HepG2 (cell line): ENCODE data around the gene CHD9. TPM values are rescaled to one million over a fixed set of nuclear protein-coding genes. Genes with fewer than 3 reads are reported as not detected.
A peak's percentile ranks its signal among the peaks of the same experiment; 100 is the strongest.

Source experiments
- ATAC-seq: fragments of 200-7000 bp; cut with Tn5 transposase; 3 replicates; pipeline ENCODE4 v1.9.1; 2020; ENCODE audit warnings: mild to moderate bottlenecking, moderate library complexity
- BruUV-seq: library from RNA; stranded (reverse); fragments of 400-500 nt; replicated peaks from 2 replicates; lab custom pipeline; 2021; lab: Mats Ljungman, UMichigan
- CTCF ChIA-PET: fragments of 300-600 bp; formaldehyde crosslinking; extraction: SDS; loops from one replicate; lab custom pipeline; 2021; ENCODE audit warnings: low total read pairs, inconsistent platforms, low intra/inter-chr PET ratio; lab: Yijun Ruan, JAX
- POLR2A ChIA-PET: fragments of 350-600 bp; sonication (Branson Sonifier 250); formaldehyde crosslinking; loops from one replicate; lab custom pipeline; 2020; ENCODE audit warnings: antibody characterized with exemption, inconsistent platforms; lab: Yijun Ruan, JAX
- DNase-seq: peaks from one replicate; pipeline ENCODE4 v3.0.0-alpha.2; 2015; ENCODE audit warnings: low spot score
- FAIRE-seq: peaks from 3 replicates; lab custom pipeline; 2011; peaks lifted over from hg19 to GRCh38; lab: Jason Lieb, UNC
- H2AFZ ChIP-seq: one replicate; pipeline ENCODE4 v1.6.1; 2011; ENCODE audit warnings: low read length, inconsistent platforms
- H3K27ac ChIP-seq: fragments of 300-600 bp; 3 replicates; pipeline ENCODE4 v1.8.0; 2011; ENCODE audit warnings: mixed run types, mild to moderate bottlenecking, mixed read lengths, low read length, inconsistent platforms; ENCODE audit not compliant: insufficient read depth; ENCODE audit errors: extremely low read length
- H3K27me3 ChIP-seq, 2 experiments: fragments of 200-600 bp in 1 of 2; 2 replicates in 1 of 2; 3 replicates in 1 of 2; pipeline versions ENCODE4 v1.6.0 to v1.8.0; 2011; ENCODE audit warnings: low read length in 2 of 2, mild to moderate bottlenecking in 2 of 2, moderate library complexity in 2 of 2, inconsistent platforms in 1 of 2; ENCODE audit not compliant: insufficient read depth in 2 of 2, control insufficient read depth in 1 of 2
- H3K36me3 ChIP-seq, 2 experiments: fragments of 200-600 bp in 1 of 2; replicated peaks in 1 of 2; 2 replicates in 1 of 2; 3 replicates in 1 of 2; pipeline versions ENCODE4 v1.5.1 to v1.8.0; 2011; ENCODE audit warnings: low read length in 2 of 2, inconsistent platforms in 1 of 2; ENCODE audit not compliant: insufficient read depth in 2 of 2, control insufficient read depth in 1 of 2
- H3K4me1 ChIP-seq: 2 replicates; pipeline ENCODE4 v1.5.1; 2012; ENCODE audit warnings: low read length, inconsistent platforms; ENCODE audit not compliant: insufficient read depth
- H3K4me2 ChIP-seq: 2 replicates; pipeline ENCODE4 v1.6.0; 2011; ENCODE audit warnings: low read depth, low read length, inconsistent platforms
- H3K4me3 ChIP-seq, 3 experiments: fragments of 200-600 bp in 1 of 3; sonication (generic), shearing (Covaris generic) in 1 of 3; replicated peaks in 1 of 3; 2 replicates each; pipeline ENCODE4 v1.5.1; 2011 to 2016; ENCODE audit warnings: low read length in 3 of 3, inconsistent platforms in 2 of 3, low read depth in 2 of 3, mild to moderate bottlenecking in 2 of 3, control low read depth in 1 of 3, mixed read lengths in 1 of 3; ENCODE audit not compliant: insufficient read depth in 1 of 3
- H3K79me2 ChIP-seq: one replicate; pipeline ENCODE4 v1.6.1; 2011; ENCODE audit warnings: low read length, inconsistent platforms; ENCODE audit not compliant: insufficient read depth
- H3K9ac ChIP-seq: 2 replicates; pipeline ENCODE4 v1.6.0; 2011; ENCODE audit warnings: mild to moderate bottlenecking, low read depth, low read length, inconsistent platforms; ENCODE audit not compliant: insufficient read depth
- H3K9me3 ChIP-seq: 2 replicates; pipeline ENCODE4 v1.5.1; 2012; ENCODE audit warnings: mild to moderate bottlenecking, low read length
- H4K20me1 ChIP-seq: 2 replicates; pipeline ENCODE4 v1.6.0; 2011; ENCODE audit warnings: inconsistent platforms, mild to moderate bottlenecking, low read length, moderate library complexity; ENCODE audit not compliant: insufficient read depth
- CEBPB ChIP-seq: IDR thresholded peaks from 2 replicates; pipeline ENCODE4 v1.6.1; 2011; ENCODE audit warnings: low read depth, low read length, improper control_type of control experiment, borderline replicate concordance
- FOXP4 ChIP-seq: sonication (generic); formaldehyde crosslinking; IDR thresholded peaks from 2 replicates; pipeline ENCODE4 v1.4.0; 2020; ENCODE audit warnings: missing genetic modification reagents
- GABPB1 ChIP-seq: IDR thresholded peaks from 2 replicates; pipeline ENCODE4 v1.6.1; 2016; ENCODE audit warnings: mild to moderate bottlenecking, missing genetic modification reagents, moderate library complexity, missing compliant biosample characterization
- MAFG ChIP-seq: sonication (generic); formaldehyde crosslinking; IDR thresholded peaks from 2 replicates; pipeline ENCODE4 v1.5.1; 2020; ENCODE audit warnings: mild to moderate bottlenecking, missing genetic modification reagents
- NR2F6 ChIP-seq, 2 experiments: IDR thresholded peaks; 2 replicates each; pipeline ENCODE4 v1.6.1; 2016; ENCODE audit warnings: antibody characterized with exemption in 1 of 2, mild to moderate bottlenecking in 1 of 2
- ZBTB43 ChIP-seq: sonication (generic); formaldehyde crosslinking; conservative IDR thresholded peaks from 2 replicates; pipeline ENCODE4 v1.4.0; 2020; ENCODE audit warnings: missing genetic modification reagents
- ZMAT5 ChIP-seq: sonication (generic); formaldehyde crosslinking; IDR thresholded peaks from 2 replicates; pipeline ENCODE4 v1.5.0; 2020; ENCODE audit warnings: mild to moderate bottlenecking, low read depth, missing genetic modification reagents, borderline replicate concordance
- ZNF121 ChIP-seq: sonication (generic); formaldehyde crosslinking; IDR thresholded peaks from 2 replicates; pipeline ENCODE4 v1.5.0; 2020; ENCODE audit warnings: mild to moderate bottlenecking, missing genetic modification reagents
- ZNF460 ChIP-seq: sonication (generic); formaldehyde crosslinking; IDR thresholded peaks from 2 replicates; pipeline ENCODE4 v1.5.1; 2020; ENCODE audit warnings: missing genetic modification reagents, mild to moderate bottlenecking, borderline replicate concordance
- ZNF737 ChIP-seq: sonication (generic); formaldehyde crosslinking; IDR thresholded peaks from 2 replicates; pipeline ENCODE4 v1.5.0; 2020; ENCODE audit warnings: missing genetic modification reagents, mild to moderate bottlenecking, borderline replicate concordance
- WGBS: methylation state at CpG from one replicate; pipeline ENCODE4 v1.1.6; 2017; ENCODE audit warnings: low lambda C conversion rate; 5-methylcytosine and 5-hydroxymethylcytosine counted together
- in situ Hi-C: cut with HindIII; loops from 2 replicates; pipeline ENCODE4 v1.10.0; 2017; ENCODE audit warnings: low pct_unique_long_range_greater_than_20kb; ENCODE audit not compliant: extremely low pct_ligation_motif_present
- intact Hi-C: fragments of 100-400 bp; cut with micrococcal nuclease; formaldehyde crosslinking; loops from one replicate; pipeline ENCODE4 v1.10.0; 2022; ENCODE audit not compliant: unreplicated experiment
- polyA plus RNA-seq, 8 experiments: library from polyadenylated mRNA; depleted of rRNA in 3 of 8; stranded (reverse) in 7 of 8; unstranded in 1 of 8; fragments of >200 nt; fragmentation: Illumina TruSeq in 4 of 8; extraction: Trizol in 4 of 8; gene quantifications; 2 replicates each; pipeline versions ENCODE4 v1.2.1 to v1.2.3, GENCODE V29; 2011 to 2016; ENCODE audit warnings: low read depth in 4 of 8, missing spikeins in 1 of 8, mixed read lengths in 1 of 8; ENCODE audit not compliant: insufficient read depth in 1 of 8
- total RNA-seq, 5 experiments: library from RNA; depleted of rRNA; stranded (reverse); fragments of >200 nt; fragmentation: Illumina TruSeq; extraction: Trizol; gene quantifications; 2 replicates each; pipeline ENCODE4 v1.2.3, GENCODE V29; 2016; ENCODE audit warnings: low read depth in 1 of 5

CHD9 gene
- total and polyA plus RNA-seq, 2 of the 13 experiments (the other 11 are each of a cell fraction or from before 2014, with no cell fraction given) = 23.4 to 27.7 TPM

- ATAC-seq (no peak), DNase-seq (no peak), FAIRE-seq (no peak)
- CTCF ChIA-PET = no interaction called here
- peak; percentile 82 for TF ChIP-seq CEBPB
- no peak for TF ChIP-seq GABPB1 (CRISPR knock-in tag)
- TF ChIP-seq FOXP4 (CRISPR knock-in tag) = no peak
- WGBS = 92% methylated on average over 3 of the region's 3 CpGs
- no peak overlapping the region for H3K4me3 ChIP-seq
- POLR2A ChIA-PET = no interaction called here
- H3K79me2 ChIP-seq = no peaks in the 10 kb centered on the region
- intact Hi-C loops (no loop called here), in situ Hi-C loops (no loop called here)
- H3K9me3 ChIP-seq = peaks cover 4% of the 10 kb centered on the region; the same call in 1 of the 2 replicates
- H3K4me1 ChIP-seq = no peaks in the 10 kb centered on the region
- no peaks in the 10 kb centered on the region for H4K20me1 ChIP-seq
- BruUV-seq = no TSS peak
- H3K36me3 ChIP-seq = peaks cover 4 to 14% of the 10 kb centered on the region in 2 experiments
- H3K4me2 ChIP-seq = no peak overlapping the region
- H3K27ac ChIP-seq = no peak overlapping the region
- H3K9ac ChIP-seq = no peak overlapping the region
- H2AFZ ChIP-seq = no peak overlapping the region
- no peaks in the 10 kb centered on the region for H3K27me3 ChIP-seq
These were observed 204.0 kb downstream of the CHD9 start for GRCh38 chr16:53258809-53259208.

- H3K36me3 ChIP-seq = peaks cover 6 to 17% of the 10 kb centered on the region in 2 experiments
- in situ Hi-C loops = no loop called here
- H3K27ac ChIP-seq = no peak overlapping the region
- no peak for FAIRE-seq
- peaks cover 4% of the 10 kb centered on the region; the same call in 1 of the 2 replicates for H3K9me3 ChIP-seq
- TF ChIP-seq NR2F6 (IDR thresholded peaks at IDR 0.05) = peak; percentile 23; the same call in 1 of the 2 replicates
- no peak for TF ChIP-seq NR2F6 (CRISPR knock-in tag; IDR thresholded peaks at IDR 0.05)
- TF ChIP-seq ZBTB43 = no peak
- no peak for TF ChIP-seq MAFG (CRISPR knock-in tag)
- TF ChIP-seq ZNF737 (CRISPR knock-in tag) = no peak
- peak; percentile 48; the same call in 1 of the 2 replicates for TF ChIP-seq ZNF121 (CRISPR knock-in tag)
- peak; percentile 72; the same call in 1 of the 2 replicates for TF ChIP-seq ZNF460
- TF ChIP-seq ZMAT5 (CRISPR knock-in tag) = no peak
- TF ChIP-seq, all 625 proteins: peak for 3
- H3K79me2 ChIP-seq = no peaks in the 10 kb centered on the region
- intact Hi-C loops = no loop called here
- CTCF ChIA-PET = no interaction called here
- no peak overlapping the region for H2AFZ ChIP-seq
- no TSS peak for BruUV-seq
- no peak overlapping the region for H3K4me3 ChIP-seq
- 95% methylated on average over 2 of the region's 2 CpGs for WGBS
- no peak for DNase-seq
- no peaks in the 10 kb centered on the region for H4K20me1 ChIP-seq
- H3K4me1 ChIP-seq = no peaks in the 10 kb centered on the region
- H3K4me2 ChIP-seq = no peak overlapping the region
- no peaks in the 10 kb centered on the region for H3K27me3 ChIP-seq
- no peak for ATAC-seq
- no peak overlapping the region for H3K9ac ChIP-seq
- POLR2A ChIA-PET = no interaction called here
These were observed 206.5 kb downstream of the CHD9 start for GRCh38 chr16:53261276-53261675.
